H9 (cell line): ENCODE measurements around the gene NOCT. TPM values are rescaled to one million over a fixed set of nuclear protein-coding genes. Genes with fewer than 3 reads are reported as not detected.
A peak's percentile ranks its signal among the peaks of the same experiment; 100 is the strongest.

Source experiments
- DNase-seq: peaks from one replicate; pipeline ENCODE4 v3.0.0-alpha.2; 2017
- H2AFZ ChIP-seq: one replicate; pipeline ENCODE4 v1.6.1; 2013; ENCODE audit warnings: mild to moderate bottlenecking, low read length, control low read depth, moderate library complexity
- H2AK5ac ChIP-seq: 2 replicates; pipeline ENCODE4 v1.6.1; 2013; ENCODE audit warnings: low read length, control low read depth, mixed read lengths; ENCODE audit not compliant: insufficient read length
- H2BK120ac ChIP-seq: one replicate; pipeline ENCODE4 v1.6.1; 2013; ENCODE audit warnings: low read depth, mild to moderate bottlenecking, low read length, control low read depth, inconsistent platforms; ENCODE audit not compliant: poor library complexity, severe bottlenecking
- H2BK12ac ChIP-seq: 2 replicates; pipeline ENCODE4 v1.6.1; 2013; ENCODE audit warnings: low read length, control low read depth, mixed read lengths, low read depth; ENCODE audit not compliant: insufficient read length
- H2BK15ac ChIP-seq: 2 replicates; pipeline ENCODE4 v1.6.1; 2013; ENCODE audit warnings: low read depth, low read length, control low read depth
- H2BK20ac ChIP-seq: one replicate; pipeline ENCODE4 v1.6.1; 2013; ENCODE audit warnings: low read depth, mild to moderate bottlenecking, low read length, control low read depth, inconsistent platforms; ENCODE audit not compliant: poor library complexity, severe bottlenecking
- H2BK5ac ChIP-seq: 2 replicates; pipeline ENCODE4 v1.6.1; 2013; ENCODE audit warnings: low read length, control low read depth, mixed read lengths; ENCODE audit not compliant: insufficient read length
- H3K14ac ChIP-seq: 2 replicates; pipeline ENCODE4 v1.6.1; 2013; ENCODE audit warnings: low read length, control low read depth; ENCODE audit not compliant: insufficient read depth
- H3K18ac ChIP-seq: 2 replicates; pipeline ENCODE4 v1.6.1; 2013; ENCODE audit warnings: low read depth, mild to moderate bottlenecking, mixed read lengths, low read length, control low read depth; ENCODE audit not compliant: insufficient read length
- H3K23ac ChIP-seq: 2 replicates; pipeline ENCODE4 v1.6.1; 2013; ENCODE audit warnings: low read length, control low read depth, mixed read lengths, low read depth; ENCODE audit not compliant: insufficient read length
- H3K23me2 ChIP-seq: 2 replicates; pipeline ENCODE4 v1.6.1; 2013; ENCODE audit warnings: low read depth, mild to moderate bottlenecking, mixed read lengths, low read length, control low read depth; ENCODE audit not compliant: insufficient read length, poor library complexity, severe bottlenecking
- H3K27ac ChIP-seq: 2 replicates; pipeline ENCODE4 v1.5.1; 2013; ENCODE audit warnings: low read length, control low read depth, mixed read lengths, low read depth; ENCODE audit not compliant: insufficient read length
- H3K27me3 ChIP-seq: 2 replicates; pipeline ENCODE4 v1.6.1; 2013; ENCODE audit warnings: low read length, control low read depth, inconsistent platforms; ENCODE audit not compliant: insufficient read depth
- H3K4ac ChIP-seq: 2 replicates; pipeline ENCODE4 v1.6.1; 2013; ENCODE audit warnings: low read depth, mild to moderate bottlenecking, control low read depth, inconsistent platforms, low read length, moderate library complexity
- H3K4me1 ChIP-seq: 2 replicates; pipeline ENCODE4 v1.6.1; 2013; ENCODE audit warnings: low read length, control low read depth, inconsistent platforms; ENCODE audit not compliant: insufficient read depth
- H3K4me2 ChIP-seq: 2 replicates; pipeline ENCODE4 v1.6.1; 2013; ENCODE audit warnings: low read length, control low read depth, mixed read lengths; ENCODE audit not compliant: insufficient read length, insufficient read depth
- H3K56ac ChIP-seq: 2 replicates; pipeline ENCODE4 v1.6.1; 2013; ENCODE audit warnings: low read depth, mild to moderate bottlenecking, mixed read lengths, low read length, control low read depth; ENCODE audit not compliant: insufficient read length
- H3K79me1 ChIP-seq: 2 replicates; pipeline ENCODE4 v1.6.1; 2013; ENCODE audit warnings: low read depth, mild to moderate bottlenecking, moderate library complexity, low read length, control low read depth, inconsistent platforms; ENCODE audit not compliant: insufficient read depth, poor library complexity, severe bottlenecking
- H3K79me2 ChIP-seq: 2 replicates; pipeline ENCODE4 v1.6.1; 2013; ENCODE audit warnings: low read length, control low read depth, inconsistent platforms; ENCODE audit not compliant: insufficient read depth
- H3K9ac ChIP-seq: 2 replicates; pipeline ENCODE4 v1.6.1; 2013; ENCODE audit warnings: low read length, control low read depth, mixed read lengths; ENCODE audit not compliant: insufficient read length; ENCODE audit errors: extremely low read depth
- H3K9me3 ChIP-seq: one replicate; pipeline ENCODE4 v1.6.1; 2013; ENCODE audit warnings: low read depth, low read length, inconsistent platforms; ENCODE audit not compliant: control insufficient read depth
- H3T11ph ChIP-seq: one replicate; pipeline ENCODE4 v1.6.1; 2013; ENCODE audit warnings: mild to moderate bottlenecking, low read length, control low read depth, inconsistent platforms
- H4K20me1 ChIP-seq: one replicate; pipeline ENCODE4 v1.6.1; 2013; ENCODE audit not compliant: control insufficient read depth, insufficient read length, insufficient read depth
- H4K5ac ChIP-seq: 2 replicates; pipeline ENCODE4 v1.6.1; 2013; ENCODE audit warnings: low read depth, mild to moderate bottlenecking, mixed read lengths, low read length, control low read depth; ENCODE audit not compliant: insufficient read length
- H4K8ac ChIP-seq: replicated peaks from 2 replicates; pipeline ENCODE4 v1.6.1; 2013; ENCODE audit warnings: low read length, control low read depth, mixed read lengths, low read depth; ENCODE audit not compliant: insufficient read length
- H4K91ac ChIP-seq: 2 replicates; pipeline ENCODE4 v1.6.1; 2013; ENCODE audit warnings: low read depth, mild to moderate bottlenecking, moderate library complexity, mixed read lengths, low read length, control low read depth; ENCODE audit not compliant: insufficient read length
- H3K27ac Mint-ChIP-seq, 3 experiments: 2 replicates in 2 of 3; 3 replicates in 1 of 3; pipeline ENCODE4 v1.8.0; 2020 to 2021; ENCODE audit warnings: mixed read lengths in 3 of 3, mild to moderate bottlenecking in 1 of 3, moderate library complexity in 1 of 3
- H3K27me3 Mint-ChIP-seq: 2 replicates; pipeline ENCODE4 v1.8.0; 2021; ENCODE audit warnings: low read depth, mild to moderate bottlenecking, moderate library complexity, mixed read lengths
- H3K36me3 Mint-ChIP-seq, 3 experiments: 2 replicates in 2 of 3; 3 replicates in 1 of 3; pipeline ENCODE4 v1.8.0; 2020 to 2021; ENCODE audit warnings: low read depth in 3 of 3, mixed read lengths in 3 of 3; ENCODE audit not compliant: insufficient read depth in 1 of 3
- H3K4me1 Mint-ChIP-seq, 2 experiments: 2 replicates each; pipeline ENCODE4 v1.8.0; 2020; ENCODE audit warnings: mixed read lengths in 2 of 2
- H3K4me3 Mint-ChIP-seq, 2 experiments: 2 replicates in 1 of 2; 3 replicates in 1 of 2; pipeline ENCODE4 v1.8.0; 2020 to 2021; ENCODE audit warnings: mild to moderate bottlenecking in 2 of 2, mixed read lengths in 2 of 2, moderate library complexity in 1 of 2
- H3K9me3 Mint-ChIP-seq, 2 experiments: 2 replicates in 1 of 2; 3 replicates in 1 of 2; pipeline ENCODE4 v1.8.0; 2020; ENCODE audit warnings: mild to moderate bottlenecking in 2 of 2, mixed read lengths in 2 of 2, moderate library complexity in 1 of 2
- WGBS: extraction: QIAGEN DNeasy Blood & Tissue Kit; methylation state at CpG from one replicate; pipeline ENCODE4 v1.1.7; 2013; ENCODE audit warnings: missing lambda C conversion rate, low lambda C conversion rate, mixed read lengths; ENCODE audit not compliant: insufficient read length; ENCODE audit errors: extremely low coverage; 5-methylcytosine and 5-hydroxymethylcytosine counted together
- total RNA-seq: library from RNA; stranded (reverse); gene quantifications from 2 replicates; pipeline ENCODE4 v1.2.1, GENCODE V29; 2021
- TF ChIP-seq, protein P1 (sequence below): fragments of 200-600 bp; sonication (generic); conservative IDR thresholded peaks from 3 replicates; pipeline ENCODE4 v1.8.0; 2021; ENCODE audit warnings: antibody characterized with exemption, mild to moderate bottlenecking

NOCT gene
- total RNA-seq, 1 experiment from 2014 or later, result 37.3 TPM

GRCh38 chr4:138982754-138983153 is 32.8 kb upstream of the NOCT start:
- Mint-ChIP-seq H3K9me3 (no peaks in the 10 kb centered on the region), H3K4me3 (no peak overlapping the region), H3K27me3 (no peaks in the 10 kb centered on the region), H3K4me1 (peaks cover 25% of the 10 kb centered on the region in 2 experiments), H3K27ac (peak overlapping the region in 1 of 3 experiments; percentile 77; a peak in 2 of 7 replicates), H3K36me3 (no peaks in the 10 kb centered on the region; a peak in 1 of 7 replicates)
- no peak overlapping the region for H3K14ac ChIP-seq
- H2BK12ac ChIP-seq, result no peak overlapping the region
- no peak overlapping the region for H2BK5ac ChIP-seq
- no peaks in the 10 kb centered on the region for H3K79me1 ChIP-seq
- H2BK15ac ChIP-seq, result no peak overlapping the region
- H4K8ac ChIP-seq, result no peak overlapping the region
- no peaks in the 10 kb centered on the region for H3K79me2 ChIP-seq
- TF ChIP-seq, protein P1, sequence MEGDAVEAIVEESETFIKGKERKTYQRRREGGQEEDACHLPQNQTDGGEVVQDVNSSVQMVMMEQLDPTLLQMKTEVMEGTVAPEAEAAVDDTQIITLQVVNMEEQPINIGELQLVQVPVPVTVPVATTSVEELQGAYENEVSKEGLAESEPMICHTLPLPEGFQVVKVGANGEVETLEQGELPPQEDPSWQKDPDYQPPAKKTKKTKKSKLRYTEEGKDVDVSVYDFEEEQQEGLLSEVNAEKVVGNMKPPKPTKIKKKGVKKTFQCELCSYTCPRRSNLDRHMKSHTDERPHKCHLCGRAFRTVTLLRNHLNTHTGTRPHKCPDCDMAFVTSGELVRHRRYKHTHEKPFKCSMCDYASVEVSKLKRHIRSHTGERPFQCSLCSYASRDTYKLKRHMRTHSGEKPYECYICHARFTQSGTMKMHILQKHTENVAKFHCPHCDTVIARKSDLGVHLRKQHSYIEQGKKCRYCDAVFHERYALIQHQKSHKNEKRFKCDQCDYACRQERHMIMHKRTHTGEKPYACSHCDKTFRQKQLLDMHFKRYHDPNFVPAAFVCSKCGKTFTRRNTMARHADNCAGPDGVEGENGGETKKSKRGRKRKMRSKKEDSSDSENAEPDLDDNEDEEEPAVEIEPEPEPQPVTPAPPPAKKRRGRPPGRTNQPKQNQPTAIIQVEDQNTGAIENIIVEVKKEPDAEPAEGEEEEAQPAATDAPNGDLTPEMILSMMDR, result no peak
- no peaks in the 10 kb centered on the region for H4K20me1 ChIP-seq
- no peak overlapping the region for H2AFZ ChIP-seq
- no peaks in the 10 kb centered on the region for H3K23me2 ChIP-seq
- H4K91ac ChIP-seq, result no peak overlapping the region
- DNase-seq, result peak; percentile 25
- H3K23ac ChIP-seq, result no peak overlapping the region
- WGBS, result no CpG with 5 or more reads among the region's 7 CpGs
- H4K5ac ChIP-seq, result no peak overlapping the region
- H3K27ac ChIP-seq, result no peak overlapping the region
- H2BK20ac ChIP-seq, result no peak overlapping the region
- H3K4me1 ChIP-seq, result no peaks in the 10 kb centered on the region
- H3K9me3 ChIP-seq, result no peaks in the 10 kb centered on the region
- H2BK120ac ChIP-seq, result no peak overlapping the region
- no peak overlapping the region for H3K4me2 ChIP-seq
- H3T11ph ChIP-seq, result no peak overlapping the region
- H2AK5ac ChIP-seq, result no peak overlapping the region
- H3K4ac ChIP-seq, result no peak overlapping the region
- H3K56ac ChIP-seq, result no peak overlapping the region
- H3K27me3 ChIP-seq, result no peaks in the 10 kb centered on the region
- H3K18ac ChIP-seq, result no peak overlapping the region
- no peak overlapping the region for H3K9ac ChIP-seq
